IPS-18c (cell line): ENCODE measurements around the gene YAF2.
"Not testable (repeated sequence)": the region's sequence is repeated elsewhere in the genome, so short reads cannot be mapped to it uniquely, and the experiment has no call there.

Source experiments
- H3K4me3 ChIP-seq: 2 replicates; pipeline ENCODE4 v1.7.0; 2013; ENCODE audit warnings: low read depth, mild to moderate bottlenecking, low read length, moderate library complexity; ENCODE audit not compliant: insufficient read depth
- H3K9me3 ChIP-seq: one replicate; pipeline ENCODE4 v1.6.1; 2013; ENCODE audit warnings: mild to moderate bottlenecking, low read length, moderate library complexity; ENCODE audit not compliant: control insufficient read depth, insufficient read depth

Gene YAF2

GRCh38 chr12:42216737-42217136 is 21.3 kb downstream of the YAF2 start:
- no peak overlapping the region for H3K4me3 ChIP-seq
- H3K9me3 ChIP-seq, result no peaks in the 10 kb centered on the region

GRCh38 chr12:42215759-42216158 is 22.3 kb downstream of the YAF2 start:
- H3K4me3 ChIP-seq, H3K9me3 ChIP-seq: not testable (repeated sequence)

- Histone ChIP-seq H3K9me3 (no peaks in the 10 kb centered on the region), H3K4me3 (no peak overlapping the region)
Observed at GRCh38 chr12:42213954-42214426, 24.1 kb downstream of the YAF2 start.

GRCh38 chr12:42213023-42213422 is 25.0 kb downstream of the YAF2 start:
- Histone ChIP-seq H3K9me3 (no peaks in the 10 kb centered on the region), H3K4me3 (no peak overlapping the region)

GRCh38 chr12:42208574-42208973 is 29.5 kb downstream of the YAF2 start:
- Histone ChIP-seq H3K4me3 (no peak overlapping the region), H3K9me3 (no peaks in the 10 kb centered on the region)

GRCh38 chr12:42204819-42205218 is 33.2 kb downstream of the YAF2 start:
- Histone ChIP-seq H3K4me3 (no peak overlapping the region), H3K9me3 (no peaks in the 10 kb centered on the region)

- no peaks in the 10 kb centered on the region for H3K9me3 ChIP-seq
- no peak overlapping the region for H3K4me3 ChIP-seq
Observed at GRCh38 chr12:42204362-42204761, 33.7 kb downstream of the YAF2 start.

GRCh38 chr12:42201063-42201462 is 37.0 kb downstream of the YAF2 start:
- H3K4me3 ChIP-seq, result no peak overlapping the region
- no peaks in the 10 kb centered on the region for H3K9me3 ChIP-seq

GRCh38 chr12:42199007-42199406 is 39.0 kb downstream of the YAF2 start:
- H3K4me3 ChIP-seq, result no peak overlapping the region
- H3K9me3 ChIP-seq, result no peaks in the 10 kb centered on the region

- H3K4me3 ChIP-seq, result no peak overlapping the region
- H3K9me3 ChIP-seq, result no peaks in the 10 kb centered on the region
Observed at GRCh38 chr12:42196723-42197603, 41.1 kb downstream of the YAF2 start.

- no peaks in the 10 kb centered on the region for H3K9me3 ChIP-seq
- no peak overlapping the region for H3K4me3 ChIP-seq
Observed at GRCh38 chr12:42192686-42193085, 45.4 kb downstream of the YAF2 start.

GRCh38 chr12:42192258-42192657 is 45.8 kb downstream of the YAF2 start:
- no peaks in the 10 kb centered on the region for H3K9me3 ChIP-seq
- H3K4me3 ChIP-seq, result no peak overlapping the region

- Histone ChIP-seq H3K4me3 (no peak overlapping the region), H3K9me3 (no peaks in the 10 kb centered on the region)
Observed at GRCh38 chr12:42190376-42190775, 47.7 kb downstream of the YAF2 start.

- H3K9me3 ChIP-seq, result not testable (repeated sequence)
Observed at GRCh38 chr12:42188275-42188674, 49.8 kb downstream of the YAF2 start.

GRCh38 chr12:42187799-42188198 is 50.2 kb downstream of the YAF2 start:
- Histone ChIP-seq H3K9me3 (no peaks in the 10 kb centered on the region), H3K4me3 (no peak overlapping the region)

More at GRCh38 chr12:42188275-42188674, 49.8 kb downstream of the YAF2 start:
- H3K4me3 ChIP-seq, result not testable (repeated sequence)

GRCh38 chr12:42186793-42187192 is 51.3 kb downstream of the YAF2 start:
- H3K4me3 ChIP-seq, result no peak overlapping the region
- no peaks in the 10 kb centered on the region for H3K9me3 ChIP-seq

GRCh38 chr12:42182394-42182793 is 55.7 kb downstream of the YAF2 start:
- Histone ChIP-seq H3K9me3 (no peaks in the 10 kb centered on the region), H3K4me3 (no peak overlapping the region)

- Histone ChIP-seq H3K4me3 (no peak overlapping the region), H3K9me3 (no peaks in the 10 kb centered on the region)
Observed at GRCh38 chr12:42180990-42181596, 57.0 kb downstream of the YAF2 start.
